ENCODE results near the gene RFXAP.

RFXAP gene

DNA sequence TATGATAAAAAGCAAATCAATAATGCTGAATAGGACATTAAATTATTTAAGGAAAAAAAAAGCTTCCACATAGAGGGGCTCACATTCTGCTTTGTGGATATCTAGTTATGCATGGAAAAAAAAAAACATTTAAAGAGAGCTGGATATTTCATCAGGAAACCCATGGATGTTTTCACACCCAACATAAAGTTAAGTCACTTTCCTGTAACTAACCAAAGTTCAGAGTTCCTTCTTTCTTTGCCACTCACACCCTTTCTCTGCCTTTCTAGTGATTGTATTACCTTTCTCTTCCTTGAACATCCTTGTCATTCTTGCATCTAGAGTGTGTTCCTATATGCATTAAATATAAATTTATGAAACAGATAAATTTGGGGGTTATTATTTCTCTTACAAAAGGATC lies 47.2 kb downstream of the RFXAP start:
- DNase-seq = no peak

DNA sequence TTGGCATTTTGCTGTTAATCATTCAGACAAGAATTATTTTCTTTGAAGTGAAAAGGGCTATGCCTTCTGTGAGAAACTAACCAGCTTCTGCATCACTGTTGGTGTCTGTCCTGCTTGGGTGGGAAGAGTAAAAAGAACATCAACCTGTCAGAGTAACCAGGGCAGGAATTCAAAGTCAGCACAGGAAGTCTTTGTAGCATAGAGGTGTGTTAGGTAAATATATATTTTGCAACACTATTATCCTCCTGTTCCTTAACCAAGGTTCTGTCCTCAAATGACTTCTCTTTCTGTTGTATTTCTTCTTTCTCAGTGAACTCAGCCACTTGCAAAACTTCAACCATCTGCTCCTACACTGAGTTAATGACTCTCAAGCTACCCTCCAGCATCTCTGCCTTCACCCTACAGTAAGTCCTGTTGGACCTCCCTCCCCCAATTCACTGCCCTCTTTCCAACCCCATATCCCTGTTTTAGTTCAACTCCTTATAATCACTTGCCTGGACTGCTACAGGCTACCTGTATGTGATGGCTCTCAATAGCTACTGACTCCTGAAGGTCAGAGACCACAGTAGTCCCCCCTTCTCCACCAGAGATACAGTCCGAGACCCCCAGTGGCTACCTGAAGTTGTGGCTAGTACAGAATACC lies 51.1 kb downstream of the RFXAP start:
- DNase-seq = no peak

DNA sequence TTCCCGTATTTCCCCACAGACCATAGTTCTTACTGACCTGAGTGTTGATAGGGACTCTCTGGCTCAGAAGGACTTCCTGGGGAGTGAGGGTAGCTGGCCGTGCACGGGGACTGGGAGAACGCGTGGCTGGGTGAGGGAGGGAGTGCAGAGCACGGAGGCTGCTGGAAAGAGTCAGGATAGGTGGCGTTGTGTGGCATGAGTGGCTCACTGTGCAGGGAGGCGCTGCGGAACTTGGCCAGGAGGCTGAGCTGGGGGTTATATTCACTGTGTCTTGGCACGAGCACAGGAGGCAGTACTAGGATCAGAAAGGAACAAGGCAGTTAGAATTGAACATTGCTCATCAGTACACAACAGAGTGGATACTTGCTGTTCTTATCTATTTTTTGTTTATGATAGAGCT lies 53.6 kb downstream of the RFXAP start:
- no peak for DNase-seq

DNA sequence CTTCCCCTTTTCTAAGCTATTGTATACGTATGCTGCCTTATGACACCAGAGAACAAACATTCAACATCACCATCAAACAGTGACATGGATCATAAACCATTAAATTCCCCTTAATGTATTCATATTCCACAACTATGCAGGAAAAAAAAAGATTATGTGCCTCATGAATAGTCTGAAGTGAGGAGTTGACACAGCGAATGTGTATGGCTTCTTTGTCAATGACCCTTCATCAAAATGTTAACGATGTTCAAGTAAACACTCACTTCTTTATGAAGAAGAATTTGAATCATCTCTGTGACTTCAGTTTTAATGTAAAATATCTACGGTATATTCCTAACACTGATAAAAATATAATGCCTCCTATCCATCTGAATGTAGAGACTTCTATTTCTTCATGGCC lies 56.4 kb downstream of the RFXAP start:
- DNase-seq = no peak

DNA sequence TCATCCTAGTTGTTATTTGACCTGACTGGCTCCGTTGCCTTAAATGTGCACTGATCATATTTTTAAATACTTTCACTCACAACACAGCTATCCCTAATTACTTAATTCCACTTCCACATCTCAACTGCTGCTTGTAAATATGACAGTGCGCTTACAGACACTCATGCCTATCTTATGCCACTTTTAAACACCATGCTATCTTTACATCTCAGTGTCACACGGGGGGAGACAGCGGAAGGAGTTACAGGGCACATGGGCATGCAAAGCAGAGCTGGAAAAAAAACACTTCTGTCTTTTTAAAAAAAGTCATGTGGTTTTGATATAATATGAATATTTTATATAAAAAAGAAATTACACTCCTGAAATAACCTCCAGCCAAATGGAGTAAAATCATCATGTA lies 56.9 kb downstream of the RFXAP start:
- no peak for DNase-seq

All from right kidney (tissue), 1 donor.